HFFc6 (cell line): ENCODE measurements around the gene NIFK. TPM values are rescaled to one million over a fixed set of nuclear protein-coding genes. Genes with fewer than 3 reads are reported as not detected.

ENCODE experiments used
- DNase-seq: peaks from one replicate; pipeline ENCODE4 v3.0.0-alpha.2; 2018
- H3K27ac Mint-ChIP-seq: 2 replicates; pipeline ENCODE4 v1.8.0; 2020; ENCODE audit warnings: mild to moderate bottlenecking, mixed read lengths
- H3K27me3 Mint-ChIP-seq: 2 replicates; pipeline ENCODE4 v1.8.0; 2021; ENCODE audit warnings: mild to moderate bottlenecking, moderate library complexity, mixed read lengths; ENCODE audit not compliant: insufficient read depth
- H3K36me3 Mint-ChIP-seq: 2 replicates; pipeline ENCODE4 v1.8.0; 2021; ENCODE audit warnings: low read depth, mixed read lengths
- H3K4me1 Mint-ChIP-seq: 2 replicates; pipeline ENCODE4 v1.8.0; 2020; ENCODE audit warnings: low read depth, mixed read lengths
- H3K4me3 Mint-ChIP-seq: 2 replicates; pipeline ENCODE4 v1.8.0; 2020; ENCODE audit warnings: mild to moderate bottlenecking, moderate library complexity, mixed read lengths
- H3K9me3 Mint-ChIP-seq: 2 replicates; pipeline ENCODE4 v1.8.0; 2020; ENCODE audit warnings: mild to moderate bottlenecking, mixed read lengths
- CTCF ChIP-seq: fragments of 200-600 bp; sonication (generic); IDR thresholded peaks from 2 replicates; pipeline ENCODE4 v1.5.0; 2021; ENCODE audit warnings: antibody characterized with exemption, mild to moderate bottlenecking
- total RNA-seq, 6 experiments: library from RNA; stranded (reverse); fragmentation: NEBNext Ultra II Directional; extraction: Animal tissue kit (Norgen Biotek cat#: 25700); gene quantifications; 2 replicates in 1 of 6; 3 replicates in 5 of 6; pipeline ENCODE4 v1.2.3, GENCODE V29; 2021

NIFK gene
- total RNA-seq, 6 experiments from 2014 or later, result 67.2 to 82.4 (median 73.3) TPM

DNA sequence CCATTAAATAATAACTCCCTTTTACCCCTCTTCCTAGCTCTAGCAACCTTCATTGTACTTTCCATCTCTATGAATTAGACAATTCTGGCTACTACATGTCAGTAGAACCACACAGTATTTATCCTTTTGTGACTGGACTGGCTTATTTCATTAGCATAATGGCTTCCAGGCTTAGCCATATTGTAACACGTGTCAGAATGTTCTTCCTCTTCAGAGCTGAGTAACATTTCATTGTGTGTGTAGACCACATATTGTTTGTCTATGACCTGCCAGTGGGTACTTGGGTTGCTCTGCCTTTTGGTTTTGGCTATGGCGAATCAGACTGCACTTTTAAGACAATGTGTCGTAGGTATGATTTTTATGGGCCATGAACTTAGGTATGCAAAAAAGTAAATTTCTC, 39.7 kb upstream of the NIFK start:
- H3K36me3 Mint-ChIP-seq, result no peaks in the 10 kb centered on the region
- DNase-seq, result no peak
- no peaks in the 10 kb centered on the region for H3K9me3 Mint-ChIP-seq
- no peak for TF ChIP-seq CTCF
- H3K4me3 Mint-ChIP-seq, result no peak overlapping the region
- peaks cover 31% of the 10 kb centered on the region for H3K4me1 Mint-ChIP-seq
- H3K27me3 Mint-ChIP-seq, result peaks cover 4% of the 10 kb centered on the region
- H3K27ac Mint-ChIP-seq, result no peak overlapping the region

GRCh38 chr2:121774235-121774634, 37.6 kb upstream of the NIFK start:
- no peaks in the 10 kb centered on the region for H3K36me3 Mint-ChIP-seq
- H3K27me3 Mint-ChIP-seq, result peaks cover 7% of the 10 kb centered on the region; the same call in 1 of the 2 replicates
- TF ChIP-seq CTCF, result no peak
- no peak overlapping the region for H3K27ac Mint-ChIP-seq
- H3K9me3 Mint-ChIP-seq, result no peaks in the 10 kb centered on the region
- H3K4me1 Mint-ChIP-seq, result peaks cover 31% of the 10 kb centered on the region
- no peak for DNase-seq
- no peak overlapping the region for H3K4me3 Mint-ChIP-seq

DNA sequence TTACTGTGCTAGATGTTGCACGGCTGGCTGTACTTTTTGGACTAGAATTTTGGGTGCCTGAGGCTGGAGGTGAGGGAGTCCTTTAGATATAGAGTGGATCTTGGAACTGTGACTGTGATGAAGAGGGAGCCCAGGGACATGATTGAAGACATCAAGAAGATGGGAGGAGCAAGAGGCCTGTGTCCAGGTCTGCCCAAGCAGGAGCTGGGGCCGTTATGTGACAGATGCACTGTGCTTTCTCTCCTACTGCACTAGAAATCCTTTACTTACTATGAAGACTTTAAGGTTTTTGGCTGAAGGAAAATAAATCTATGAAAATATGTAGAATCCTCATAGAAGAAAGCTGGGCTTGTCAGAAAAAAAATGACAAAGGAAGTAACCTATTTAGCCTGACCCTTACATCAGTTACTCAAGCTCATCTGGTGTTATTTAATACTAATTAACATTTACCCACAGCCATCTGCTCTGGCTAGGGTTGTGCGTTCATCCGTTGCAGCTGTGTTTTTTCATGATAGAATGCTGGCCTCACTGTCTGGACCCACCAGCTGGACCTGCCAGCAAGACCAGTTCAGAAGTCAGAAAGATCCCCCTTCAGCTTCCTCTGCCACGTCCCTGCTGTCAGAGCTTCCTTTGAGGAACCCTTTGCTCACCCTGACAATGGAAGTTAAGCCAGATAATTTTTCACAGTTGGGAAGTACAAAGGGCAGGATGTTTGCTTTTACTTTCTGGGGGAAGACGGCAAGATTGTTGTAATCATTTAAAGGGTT, 35.5 kb upstream of the NIFK start:
- Mint-ChIP-seq H3K27me3 (peaks cover 4% of the 10 kb centered on the region; the same call in 1 of the 2 replicates), H3K9me3 (no peaks in the 10 kb centered on the region), H3K36me3 (peaks cover 8% of the 10 kb centered on the region; the same call in 1 of the 2 replicates), H3K27ac (no peak overlapping the region), H3K4me3 (no peak overlapping the region), H3K4me1 (peaks cover 23% of the 10 kb centered on the region)
- no peak for DNase-seq
- no peak for TF ChIP-seq CTCF

GRCh38 chr2:121768143-121768755, 31.6 kb upstream of the NIFK start:
- Mint-ChIP-seq H3K27ac (no peak overlapping the region), H3K4me1 (peaks cover 5% of the 10 kb centered on the region; the same call in 1 of the 2 replicates), H3K4me3 (no peak overlapping the region), H3K27me3 (peaks cover 4% of the 10 kb centered on the region; the same call in 1 of the 2 replicates), H3K9me3 (no peaks in the 10 kb centered on the region), H3K36me3 (peaks cover 27% of the 10 kb centered on the region)
- no peak for DNase-seq
- TF ChIP-seq CTCF, result no peak

GRCh38 chr2:121766624-121767023, 29.9 kb upstream of the NIFK start:
- Mint-ChIP-seq H3K4me3 (no peak overlapping the region), H3K27ac (no peak overlapping the region)

More at GRCh38 chr2:121766624-121767023, 29.9 kb upstream of the NIFK start:
- Mint-ChIP-seq H3K27me3 (peaks cover 4% of the 10 kb centered on the region; the same call in 1 of the 2 replicates), H3K4me1 (no peaks in the 10 kb centered on the region), H3K9me3 (no peaks in the 10 kb centered on the region), H3K36me3 (peaks cover 33% of the 10 kb centered on the region)
- no peak for TF ChIP-seq CTCF
- DNase-seq, result no peak
